ENCODE measurements around the gene PRPS2.

Gene PRPS2

GRCh38 chrX:12758291-12758690 lies 32.9 kb upstream of the PRPS2 start:
- Histone ChIP-seq H3K9me3 (no peaks in the 10 kb centered on the region), H3K4me3 (no peak overlapping the region), H3K27me3 (no peaks in the 10 kb centered on the region), H3K36me3 (no peaks in the 10 kb centered on the region), H3K4me1 (no peaks in the 10 kb centered on the region), H3K27ac (no peak overlapping the region)
- DNase-seq: no peak
- no peak for TF ChIP-seq CTCF (IDR thresholded peaks at IDR 0.05)
- intact Hi-C loops (cut with DNase I; ENCODE audit: low total_unique reads): no loop called here

DNA sequence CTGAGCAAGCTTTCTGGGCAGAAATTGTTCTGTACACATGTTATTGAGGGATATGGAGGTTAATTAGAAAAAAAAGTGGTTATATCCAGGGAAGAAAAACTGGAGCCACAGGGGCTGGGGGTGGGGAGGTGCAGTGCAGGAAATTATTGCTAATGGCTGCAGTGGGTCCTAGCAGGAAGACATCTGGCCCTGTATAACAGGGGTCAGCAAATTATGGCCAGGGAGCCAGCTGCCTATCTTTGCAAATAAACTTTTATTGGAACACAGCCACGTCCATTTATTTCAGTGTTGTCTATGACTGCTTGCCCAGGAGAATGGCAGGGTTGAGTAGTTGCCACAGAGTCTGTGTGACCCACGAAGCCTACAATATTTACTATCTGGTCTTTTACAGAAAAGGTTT lies 23.4 kb upstream of the PRPS2 start:
- TF ChIP-seq CTCF (IDR thresholded peaks at IDR 0.05): no peak
- Histone ChIP-seq H3K4me3 (no peak overlapping the region), H3K36me3 (no peaks in the 10 kb centered on the region), H3K27me3 (peaks cover 0 to 3% of the 10 kb centered on the region in 2 donors), H3K9me3 (no peaks in the 10 kb centered on the region), H3K4me1 (no peaks in the 10 kb centered on the region), H3K27ac (no peak overlapping the region)
- intact Hi-C loops (cut with DNase I; ENCODE audit: low total_unique reads): no loop called here
- DNase-seq: no peak

GRCh38 chrX:12768491-12768890 lies 22.7 kb upstream of the PRPS2 start:
- Histone ChIP-seq H3K36me3 (no peaks in the 10 kb centered on the region), H3K27me3 (peaks cover 0 to 5% of the 10 kb centered on the region in 2 donors), H3K27ac (no peak overlapping the region), H3K4me1 (no peaks in the 10 kb centered on the region), H3K9me3 (no peaks in the 10 kb centered on the region), H3K4me3 (no peak overlapping the region)
- intact Hi-C loops (cut with DNase I; ENCODE audit: low total_unique reads): no loop called here
- TF ChIP-seq CTCF (IDR thresholded peaks at IDR 0.05): no peak
- no peak for DNase-seq

- no peak overlapping the region for H3K4me3 ChIP-seq
- no peak for DNase-seq
- H3K27ac ChIP-seq: no peak overlapping the region
- TF ChIP-seq CTCF (IDR thresholded peaks at IDR 0.05): peak in 1 of 2 experiments; percentile 37
- no peaks in the 10 kb centered on the region for H3K9me3 ChIP-seq
- H3K27me3 ChIP-seq: peaks cover 0 to 8% of the 10 kb centered on the region in 2 donors
- H3K36me3 ChIP-seq: no peaks in the 10 kb centered on the region
- intact Hi-C loops (cut with DNase I; ENCODE audit: low total_unique reads): no loop called here
- H3K4me1 ChIP-seq: no peaks in the 10 kb centered on the region
Measured at GRCh38 chrX:12770440-12770839, 20.8 kb upstream of the PRPS2 start.

- peaks cover 0 to 8% of the 10 kb centered on the region in 2 donors for H3K27me3 ChIP-seq
- intact Hi-C loops (cut with DNase I; ENCODE audit: low total_unique reads): no loop called here
- no peak overlapping the region for H3K4me3 ChIP-seq
Measured at GRCh38 chrX:12771445-12772069, 19.7 kb upstream of the PRPS2 start.

More at GRCh38 chrX:12771445-12772069, 19.7 kb upstream of the PRPS2 start:
- H3K9me3 ChIP-seq: no peaks in the 10 kb centered on the region
- TF ChIP-seq CTCF (IDR thresholded peaks at IDR 0.05): peak in 1 of 2 experiments; percentile 17
- DNase-seq: peak in 1 of 2 donors; percentile 22
- H3K4me1 ChIP-seq: no peaks in the 10 kb centered on the region
- H3K27ac ChIP-seq: no peak overlapping the region
- no peaks in the 10 kb centered on the region for H3K36me3 ChIP-seq

All from tibial artery (tissue), 4 donors.